ENCODE data around the gene KLHL24.

- no peak for TF ChIP-seq ARNT (IDR thresholded peaks at IDR 0.05)
- TF ChIP-seq BHLHE40 (IDR thresholded peaks at IDR 0.05; ENCODE audit: borderline replicate concordance), result no peak
- no peak for TF ChIP-seq SP1 (IDR thresholded peaks at IDR 0.05)
- TF ChIP-seq FOXA1 (IDR thresholded peaks at IDR 0.05), result no peak
- no peak for TF ChIP-seq ZNF384 (IDR thresholded peaks at IDR 0.05)
- no peak for TF ChIP-seq TARDBP (IDR thresholded peaks at IDR 0.05)
Observed at GRCh38 chr3:183701744-183702143, 66.3 kb downstream of the KLHL24 start.

All from HEK293T (cell line).